Heart left ventricle (tissue), 13 donors: ENCODE data around the gene SLC37A1.

ENCODE experiments used
- POLR2A ChIP-seq, 2 donors: fragments of 450-650 bp; IDR thresholded peaks; one replicate each; pipeline ENCODE4 v1.6.1; 2017; ENCODE audit warnings: antibody characterized with exemption in 2 of 2, mild to moderate bottlenecking in 2 of 2, moderate library complexity in 2 of 2
- TF ChIP-seq, protein P1 (sequence below), 12 donors: fragments of 200-600 bp; sonication (generic) in 4 of 12; IDR thresholded peaks; one replicate each; pipeline versions ENCODE4 v1.5.0 to v1.8.0; 2018 to 2022; ENCODE audit warnings: antibody characterized with exemption in 12 of 12, mild to moderate bottlenecking in 5 of 12
- donor health status: ischemic (EF 13 %, LVEDD 7.1; RV severe dilation, severe dysfunction).
- donor health status: DM: no; HTN: yes; CAD: no.
- donor health status: DM: no; HTN: no; CAD: no.
- donor health status: ischemic (EF 25% LVEDD 6.9; RV normal size, moderate dysfunction).
- donor health status: ischemic (EF 25% LVEDD 5.7; RV mildly dilated, moderate dysfunction).
- donor health status: ischemic (EF 35%, LVEDD 5.7; RV mildly dilated, moderate dysfunction).
- donor health status: nonischemic (EF 11% LVEDD 7.7; RV severe dilation, severe dysfunction).
- donor health status: DM: yes; HTN: yes; CAD: no.
- donor health status: PGD.
- donor health status: ischemic (EF 29% LVEDD 5.4; RV normal size, mild dysfunction).
- donor health status: nonischemic (EF 23%, LVEDD 6.1; RV moderate dilation, normal function).

DNA sequence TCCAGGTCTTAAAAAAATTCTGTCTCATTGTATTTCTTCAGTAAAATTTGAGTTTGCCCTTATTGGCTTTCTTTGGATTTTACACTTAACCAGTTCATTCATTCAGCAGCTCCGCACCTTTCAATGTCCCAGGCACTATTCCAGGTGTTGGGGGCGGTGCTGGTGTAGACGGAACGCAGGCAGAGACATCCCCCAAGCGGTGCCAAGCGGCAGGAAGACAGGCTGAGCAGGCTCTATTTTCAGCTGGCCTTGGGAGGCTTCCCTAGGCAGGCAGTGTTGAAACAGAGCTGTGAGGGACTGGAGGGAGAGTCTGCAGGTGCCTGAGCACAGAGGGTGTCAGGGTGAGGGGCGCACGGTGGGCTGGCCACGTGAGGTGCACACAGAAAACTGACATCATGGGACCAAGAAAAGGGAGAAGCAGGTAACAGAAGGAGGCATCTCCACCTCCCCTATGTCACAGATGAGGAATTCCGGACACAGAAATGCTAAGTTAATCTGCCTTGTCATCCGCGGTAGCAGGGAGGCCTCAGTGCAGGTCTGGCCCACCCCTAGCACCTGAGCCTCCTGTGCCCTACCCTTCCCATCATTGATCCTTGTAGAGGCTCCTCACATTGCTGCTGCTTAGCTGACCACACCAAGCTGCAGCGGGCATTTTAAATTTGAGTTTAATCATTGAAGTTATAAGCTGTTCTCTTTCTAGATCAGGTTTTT lies 40.8 kb downstream of the SLC37A1 start:
- no peak for TF ChIP-seq POLR2A (IDR thresholded peaks at IDR 0.05)
- TF ChIP-seq, protein P1, sequence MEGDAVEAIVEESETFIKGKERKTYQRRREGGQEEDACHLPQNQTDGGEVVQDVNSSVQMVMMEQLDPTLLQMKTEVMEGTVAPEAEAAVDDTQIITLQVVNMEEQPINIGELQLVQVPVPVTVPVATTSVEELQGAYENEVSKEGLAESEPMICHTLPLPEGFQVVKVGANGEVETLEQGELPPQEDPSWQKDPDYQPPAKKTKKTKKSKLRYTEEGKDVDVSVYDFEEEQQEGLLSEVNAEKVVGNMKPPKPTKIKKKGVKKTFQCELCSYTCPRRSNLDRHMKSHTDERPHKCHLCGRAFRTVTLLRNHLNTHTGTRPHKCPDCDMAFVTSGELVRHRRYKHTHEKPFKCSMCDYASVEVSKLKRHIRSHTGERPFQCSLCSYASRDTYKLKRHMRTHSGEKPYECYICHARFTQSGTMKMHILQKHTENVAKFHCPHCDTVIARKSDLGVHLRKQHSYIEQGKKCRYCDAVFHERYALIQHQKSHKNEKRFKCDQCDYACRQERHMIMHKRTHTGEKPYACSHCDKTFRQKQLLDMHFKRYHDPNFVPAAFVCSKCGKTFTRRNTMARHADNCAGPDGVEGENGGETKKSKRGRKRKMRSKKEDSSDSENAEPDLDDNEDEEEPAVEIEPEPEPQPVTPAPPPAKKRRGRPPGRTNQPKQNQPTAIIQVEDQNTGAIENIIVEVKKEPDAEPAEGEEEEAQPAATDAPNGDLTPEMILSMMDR (IDR thresholded peaks at IDR 0.05): no peak
